HepG2 (cell line): ENCODE results near the gene KLHL12. TPM values are rescaled to one million over a fixed set of nuclear protein-coding genes. Genes with fewer than 3 reads are reported as not detected.

Experiments
- GFI1 ChIP-seq: sonication (generic); formaldehyde crosslinking; IDR thresholded peaks from 2 replicates; pipeline ENCODE4 v1.5.0; 2020; ENCODE audit warnings: missing genetic modification reagents, mild to moderate bottlenecking, borderline replicate concordance
- HOXA7 ChIP-seq: sonication (generic); formaldehyde crosslinking; IDR thresholded peaks from 2 replicates; pipeline ENCODE4 v1.8.1; 2022; ENCODE audit warnings: mild to moderate bottlenecking, missing genetic modification reagents, moderate library complexity
- NR2C2 ChIP-seq: sonication (generic); formaldehyde crosslinking; IDR thresholded peaks from 2 replicates; pipeline ENCODE4 v1.4.0; 2020; ENCODE audit warnings: missing genetic modification reagents, mild to moderate bottlenecking, moderate library complexity, borderline replicate concordance
- RXRA ChIP-seq: sonication (generic); formaldehyde crosslinking; IDR thresholded peaks from 2 replicates; pipeline ENCODE4 v1.5.1; 2020; ENCODE audit warnings: missing genetic modification reagents
- ZNF256 ChIP-seq: sonication (generic); formaldehyde crosslinking; conservative IDR thresholded peaks from 2 replicates; pipeline ENCODE4 v1.4.0; 2020; ENCODE audit warnings: missing genetic modification reagents
- ZNF335 ChIP-seq: sonication (generic); formaldehyde crosslinking; IDR thresholded peaks from 2 replicates; pipeline ENCODE4 v1.4.0; 2020; ENCODE audit warnings: missing genetic modification reagents
- ZNF33A ChIP-seq: sonication (generic); formaldehyde crosslinking; IDR thresholded peaks from 2 replicates; pipeline ENCODE4 v1.5.1; 2020; ENCODE audit warnings: missing genetic modification reagents, mild to moderate bottlenecking, moderate library complexity, borderline replicate concordance
- ZNF414 ChIP-seq: sonication (generic); formaldehyde crosslinking; IDR thresholded peaks from 2 replicates; pipeline ENCODE4 v1.5.0; 2020; ENCODE audit warnings: missing genetic modification reagents
- ZNF562 ChIP-seq: sonication (generic); formaldehyde crosslinking; IDR thresholded peaks from 2 replicates; pipeline ENCODE4 v1.8.0; 2022; ENCODE audit warnings: missing genetic modification reagents, borderline replicate concordance
- polyA plus RNA-seq, 8 experiments: library from polyadenylated mRNA; depleted of rRNA in 3 of 8; stranded (reverse) in 7 of 8; unstranded in 1 of 8; fragments of >200 nt; fragmentation: Illumina TruSeq in 4 of 8; extraction: Trizol in 4 of 8; gene quantifications; 2 replicates each; pipeline versions ENCODE4 v1.2.1 to v1.2.3, GENCODE V29; 2011 to 2016; ENCODE audit warnings: low read depth in 4 of 8, missing spikeins in 1 of 8, mixed read lengths in 1 of 8; ENCODE audit not compliant: insufficient read depth in 1 of 8
- total RNA-seq, 5 experiments: library from RNA; depleted of rRNA; stranded (reverse); fragments of >200 nt; fragmentation: Illumina TruSeq; extraction: Trizol; gene quantifications; 2 replicates each; pipeline ENCODE4 v1.2.3, GENCODE V29; 2016; ENCODE audit warnings: low read depth in 1 of 5
- TF ChIP-seq, protein P1 (sequence below), 2 experiments: sonication (generic) in 1 of 2; formaldehyde crosslinking in 1 of 2; IDR thresholded peaks; 2 replicates each; pipeline versions ENCODE4 v1.5.1 to v1.6.1; 2011 to 2020; ENCODE audit warnings: borderline replicate concordance in 1 of 2, low read depth in 1 of 2, low read length in 1 of 2, mild to moderate bottlenecking in 1 of 2, missing genetic modification reagents in 1 of 2, moderate library complexity in 1 of 2
- TF ChIP-seq, protein P2 (sequence below): IDR thresholded peaks from 2 replicates; pipeline ENCODE4 v1.6.1; 2018; ENCODE audit warnings: missing genetic modification reagents, mild to moderate bottlenecking, missing compliant biosample characterization
- TF ChIP-seq, protein P3 (sequence below): sonication (generic); formaldehyde crosslinking; IDR thresholded peaks from 2 replicates; pipeline ENCODE4 v1.4.0; 2020; ENCODE audit warnings: missing genetic modification reagents, borderline replicate concordance
- TF ChIP-seq, protein P4 (sequence below): sonication (generic); formaldehyde crosslinking; IDR thresholded peaks from 2 replicates; pipeline ENCODE4 v1.8.0; 2022; ENCODE audit warnings: missing genetic modification reagents, mild to moderate bottlenecking, moderate library complexity, borderline replicate concordance

The KLHL12 gene
- total and polyA plus RNA-seq, 2 of the 13 experiments (the other 11 are each of a cell fraction or from before 2014, with no cell fraction given): 19.2 to 25.2 TPM

GRCh38 chr1:202888531-202889360 lies 38.3 kb downstream of the KLHL12 start, which contains the start of gene RABIF (continued):
- TF ChIP-seq NR2C2 (CRISPR knock-in tag): peak; percentile 35; the same call in 1 of the 2 replicates
- TF ChIP-seq, protein P1, sequence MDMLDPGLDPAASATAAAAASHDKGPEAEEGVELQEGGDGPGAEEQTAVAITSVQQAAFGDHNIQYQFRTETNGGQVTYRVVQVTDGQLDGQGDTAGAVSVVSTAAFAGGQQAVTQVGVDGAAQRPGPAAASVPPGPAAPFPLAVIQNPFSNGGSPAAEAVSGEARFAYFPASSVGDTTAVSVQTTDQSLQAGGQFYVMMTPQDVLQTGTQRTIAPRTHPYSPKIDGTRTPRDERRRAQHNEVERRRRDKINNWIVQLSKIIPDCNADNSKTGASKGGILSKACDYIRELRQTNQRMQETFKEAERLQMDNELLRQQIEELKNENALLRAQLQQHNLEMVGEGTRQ (IDR thresholded peaks at IDR 0.05; ENCODE audit: low read depth, low read length): no peak
- TF ChIP-seq, protein P1 (CRISPR knock-in tag; IDR thresholded peaks at IDR 0.05; ENCODE audit: borderline replicate concordance): peak; percentile 39; the same call in 1 of the 2 replicates
- TF ChIP-seq, protein P2, sequence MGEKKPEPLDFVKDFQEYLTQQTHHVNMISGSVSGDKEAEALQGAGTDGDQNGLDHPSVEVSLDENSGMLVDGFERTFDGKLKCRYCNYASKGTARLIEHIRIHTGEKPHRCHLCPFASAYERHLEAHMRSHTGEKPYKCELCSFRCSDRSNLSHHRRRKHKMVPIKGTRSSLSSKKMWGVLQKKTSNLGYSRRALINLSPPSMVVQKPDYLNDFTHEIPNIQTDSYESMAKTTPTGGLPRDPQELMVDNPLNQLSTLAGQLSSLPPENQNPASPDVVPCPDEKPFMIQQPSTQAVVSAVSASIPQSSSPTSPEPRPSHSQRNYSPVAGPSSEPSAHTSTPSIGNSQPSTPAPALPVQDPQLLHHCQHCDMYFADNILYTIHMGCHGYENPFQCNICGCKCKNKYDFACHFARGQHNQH (CRISPR knock-in tag): peak; percentile 73; the same call in 1 of the 2 replicates
- TF ChIP-seq, protein P3, sequence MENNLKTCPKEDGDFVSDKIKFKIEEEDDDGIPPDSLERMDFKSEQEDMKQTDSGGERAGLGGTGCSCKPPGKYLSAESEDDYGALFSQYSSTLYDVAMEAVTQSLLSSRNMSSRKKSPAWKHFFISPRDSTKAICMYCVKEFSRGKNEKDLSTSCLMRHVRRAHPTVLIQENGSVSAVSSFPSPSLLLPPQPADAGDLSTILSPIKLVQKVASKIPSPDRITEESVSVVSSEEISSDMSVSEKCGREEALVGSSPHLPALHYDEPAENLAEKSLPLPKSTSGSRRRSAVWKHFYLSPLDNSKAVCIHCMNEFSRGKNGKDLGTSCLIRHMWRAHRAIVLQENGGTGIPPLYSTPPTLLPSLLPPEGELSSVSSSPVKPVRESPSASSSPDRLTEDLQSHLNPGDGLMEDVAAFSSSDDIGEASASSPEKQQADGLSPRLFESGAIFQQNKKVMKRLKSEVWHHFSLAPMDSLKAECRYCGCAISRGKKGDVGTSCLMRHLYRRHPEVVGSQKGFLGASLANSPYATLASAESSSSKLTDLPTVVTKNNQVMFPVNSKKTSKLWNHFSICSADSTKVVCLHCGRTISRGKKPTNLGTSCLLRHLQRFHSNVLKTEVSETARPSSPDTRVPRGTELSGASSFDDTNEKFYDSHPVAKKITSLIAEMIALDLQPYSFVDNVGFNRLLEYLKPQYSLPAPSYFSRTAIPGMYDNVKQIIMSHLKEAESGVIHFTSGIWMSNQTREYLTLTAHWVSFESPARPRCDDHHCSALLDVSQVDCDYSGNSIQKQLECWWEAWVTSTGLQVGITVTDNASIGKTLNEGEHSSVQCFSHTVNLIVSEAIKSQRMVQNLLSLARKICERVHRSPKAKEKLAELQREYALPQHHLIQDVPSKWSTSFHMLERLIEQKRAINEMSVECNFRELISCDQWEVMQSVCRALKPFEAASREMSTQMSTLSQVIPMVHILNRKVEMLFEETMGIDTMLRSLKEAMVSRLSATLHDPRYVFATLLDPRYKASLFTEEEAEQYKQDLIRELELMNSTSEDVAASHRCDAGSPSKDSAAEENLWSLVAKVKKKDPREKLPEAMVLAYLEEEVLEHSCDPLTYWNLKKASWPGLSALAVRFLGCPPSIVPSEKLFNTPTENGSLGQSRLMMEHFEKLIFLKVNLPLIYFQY (CRISPR knock-in tag): peak; percentile 23; the same call in 1 of the 2 replicates
- no peak for TF ChIP-seq ZNF562 (CRISPR knock-in tag)
- no peak for TF ChIP-seq ZNF33A (CRISPR knock-in tag)
- TF ChIP-seq RXRA (CRISPR knock-in tag): peak; percentile 59; the same call in 1 of the 2 replicates
- TF ChIP-seq HOXA7: no peak
- no peak for TF ChIP-seq GFI1 (CRISPR knock-in tag)
- TF ChIP-seq, protein P4, sequence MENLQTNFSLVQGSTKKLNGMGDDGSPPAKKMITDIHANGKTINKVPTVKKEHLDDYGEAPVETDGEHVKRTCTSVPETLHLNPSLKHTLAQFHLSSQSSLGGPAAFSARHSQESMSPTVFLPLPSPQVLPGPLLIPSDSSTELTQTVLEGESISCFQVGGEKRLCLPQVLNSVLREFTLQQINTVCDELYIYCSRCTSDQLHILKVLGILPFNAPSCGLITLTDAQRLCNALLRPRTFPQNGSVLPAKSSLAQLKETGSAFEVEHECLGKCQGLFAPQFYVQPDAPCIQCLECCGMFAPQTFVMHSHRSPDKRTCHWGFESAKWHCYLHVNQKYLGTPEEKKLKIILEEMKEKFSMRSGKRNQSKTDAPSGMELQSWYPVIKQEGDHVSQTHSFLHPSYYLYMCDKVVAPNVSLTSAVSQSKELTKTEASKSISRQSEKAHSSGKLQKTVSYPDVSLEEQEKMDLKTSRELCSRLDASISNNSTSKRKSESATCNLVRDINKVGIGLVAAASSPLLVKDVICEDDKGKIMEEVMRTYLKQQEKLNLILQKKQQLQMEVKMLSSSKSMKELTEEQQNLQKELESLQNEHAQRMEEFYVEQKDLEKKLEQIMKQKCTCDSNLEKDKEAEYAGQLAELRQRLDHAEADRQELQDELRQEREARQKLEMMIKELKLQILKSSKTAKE (CRISPR knock-in tag): no peak
- TF ChIP-seq ZNF335: 0 out of 2 replicates have a peak, but pooled peaks have one; percentile 12
- TF ChIP-seq ZNF414 (CRISPR knock-in tag): no peak
- TF ChIP-seq ZNF256 (CRISPR knock-in tag): no peak
